Activated CD4-positive, alpha-beta memory T cell treated with anti-CD3 and anti-CD28 coated beads, Interleukin-2, amount 10 ng/mL, durations not matched to agents 7 days and 5 days (primary cell): Measurements from ENCODE around the gene FOXD4L1. TPM values are rescaled to one million over a fixed set of nuclear protein-coding genes. Genes with fewer than 3 reads are reported as not detected.
"Not testable (repeated sequence)": the region's sequence is repeated elsewhere in the genome, so short reads cannot be mapped to it uniquely, and the experiment has no call there.

Experiments
- CTCF ChIA-PET: fragments of 350-600 bp; sonication (Branson Sonifier 250); formaldehyde crosslinking; loops from one replicate; lab custom pipeline; 2021; ENCODE audit warnings: antibody characterized with exemption, inconsistent platforms; lab: Charles Lee
- POLR2A ChIA-PET: fragments of 350-600 bp; sonication (Branson Sonifier 250); formaldehyde crosslinking; loops from one replicate; lab custom pipeline; 2021; ENCODE audit warnings: antibody characterized with exemption; lab: Charles Lee
- DNase-seq: peaks from one replicate; pipeline ENCODE4 v3.0.0-alpha.2; 2020
- H3K27ac Mint-ChIP-seq: one replicate; pipeline ENCODE4 v1.8.0; 2021; ENCODE audit warnings: mild to moderate bottlenecking, mixed read lengths
- H3K27me3 Mint-ChIP-seq: one replicate; pipeline ENCODE4 v1.8.0; 2021; ENCODE audit warnings: mixed read lengths
- H3K36me3 Mint-ChIP-seq: one replicate; pipeline ENCODE4 v1.8.0; 2021; ENCODE audit warnings: low read depth, mixed read lengths
- H3K4me1 Mint-ChIP-seq: one replicate; pipeline ENCODE4 v1.8.0; 2021; ENCODE audit warnings: mixed read lengths
- H3K4me3 Mint-ChIP-seq: one replicate; pipeline ENCODE4 v1.8.0; 2021; ENCODE audit warnings: mild to moderate bottlenecking, mixed read lengths
- H3K9me3 Mint-ChIP-seq: one replicate; pipeline ENCODE4 v1.8.0; 2021; ENCODE audit warnings: mixed read lengths
- total RNA-seq, 2 experiments: library from RNA; stranded (reverse); gene quantifications; one replicate each; pipeline ENCODE4 v1.2.3, GENCODE V29; 2021

Gene FOXD4L1
- total RNA-seq, 2 experiments from 2014 or later: 0.18 to 0.23 TPM

DNA sequence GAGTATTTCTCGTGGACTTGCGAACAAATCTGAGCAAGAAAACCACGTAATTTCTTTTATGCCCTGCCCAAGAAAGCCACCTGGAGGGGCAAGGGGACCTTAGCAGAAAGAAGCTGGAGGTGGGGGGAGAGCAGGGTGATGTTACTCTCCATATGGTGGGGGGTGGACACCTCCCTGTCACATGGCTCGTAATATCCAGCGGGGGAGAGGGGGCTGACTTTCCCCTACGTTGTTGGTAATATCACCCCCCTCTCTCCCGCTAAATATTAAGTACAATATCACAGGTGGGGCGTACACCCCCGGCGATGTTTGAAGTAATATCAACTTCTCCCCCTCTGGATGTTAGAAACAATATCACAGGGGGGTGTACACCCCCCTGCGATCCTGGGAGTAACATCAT is 9.7 kb downstream of the FOXD4L1 start:
- CTCF ChIA-PET, DNase-seq, H3K9me3 Mint-ChIP-seq, H3K36me3 Mint-ChIP-seq, POLR2A ChIA-PET, H3K4me1 Mint-ChIP-seq, H3K27ac Mint-ChIP-seq, H3K4me3 Mint-ChIP-seq: not testable (repeated sequence)
- peaks cover 25% of the 10 kb centered on the region for H3K27me3 Mint-ChIP-seq

DNA sequence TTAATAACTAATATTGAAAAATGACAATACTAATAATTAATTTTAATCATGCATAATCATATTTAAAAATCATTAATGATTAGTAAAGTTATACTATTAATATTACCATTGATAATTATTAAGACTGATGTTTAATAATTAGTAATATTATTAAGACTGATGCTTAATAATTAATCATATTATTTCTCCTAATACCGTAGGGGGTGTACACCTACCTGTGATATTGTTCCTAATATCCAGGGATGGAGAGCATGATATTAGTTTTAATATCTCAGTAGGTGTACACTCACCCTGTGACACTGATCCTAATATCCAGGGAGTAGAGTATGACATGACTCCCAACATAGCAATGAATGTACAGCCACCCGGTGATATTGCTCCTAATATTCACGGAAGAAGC is 12.4 kb downstream of the FOXD4L1 start:
- POLR2A ChIA-PET, H3K9me3 Mint-ChIP-seq, H3K36me3 Mint-ChIP-seq, CTCF ChIA-PET, H3K27ac Mint-ChIP-seq, DNase-seq, H3K4me3 Mint-ChIP-seq, H3K4me1 Mint-ChIP-seq: not testable (repeated sequence)
- peaks cover 27% of the 10 kb centered on the region for H3K27me3 Mint-ChIP-seq

DNA sequence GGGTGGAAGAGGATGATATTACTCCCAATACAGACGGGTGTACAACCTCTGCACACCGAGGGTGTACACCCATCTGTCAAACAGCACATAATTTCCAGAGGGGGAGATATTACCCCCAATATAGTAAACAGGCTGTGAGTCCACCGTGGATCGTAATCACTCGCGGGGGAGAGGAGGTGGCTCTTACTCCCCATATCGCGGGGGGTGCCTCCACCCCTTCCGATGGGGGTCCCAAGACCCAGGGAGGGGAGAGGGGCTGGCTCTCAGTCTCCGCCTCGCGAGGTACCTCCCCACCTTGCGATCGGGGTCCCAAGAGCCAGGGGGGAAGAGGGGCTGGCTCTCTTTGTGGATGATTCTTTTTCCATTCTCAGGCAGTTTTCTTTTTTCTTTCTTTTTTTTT is 13.4 kb downstream of the FOXD4L1 start:
- H3K27ac Mint-ChIP-seq, H3K4me1 Mint-ChIP-seq, POLR2A ChIA-PET, H3K9me3 Mint-ChIP-seq, CTCF ChIA-PET, H3K36me3 Mint-ChIP-seq, H3K4me3 Mint-ChIP-seq, DNase-seq: not testable (repeated sequence)
- peaks cover 27% of the 10 kb centered on the region for H3K27me3 Mint-ChIP-seq

DNA sequence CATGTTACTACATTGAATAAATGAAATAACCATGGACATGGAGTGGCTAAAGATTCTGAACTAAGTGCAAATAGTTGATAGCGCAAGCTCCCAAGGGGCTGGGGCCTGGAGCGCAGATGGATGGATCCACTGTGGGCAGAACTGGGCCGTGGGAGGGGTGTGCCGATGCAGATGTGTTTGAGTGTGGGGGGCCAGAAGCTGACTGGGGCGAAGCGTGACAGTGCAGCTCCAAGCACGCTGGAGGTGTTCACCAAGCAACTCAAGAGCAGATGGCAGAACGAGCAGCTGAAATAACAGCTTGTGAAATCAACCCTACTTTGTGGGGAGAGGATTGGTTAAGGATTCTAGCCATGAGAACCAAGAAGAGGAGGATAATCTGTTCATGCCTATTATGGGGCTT is 17.0 kb downstream of the FOXD4L1 start:
- H3K36me3 Mint-ChIP-seq, CTCF ChIA-PET, H3K27me3 Mint-ChIP-seq, H3K27ac Mint-ChIP-seq, H3K9me3 Mint-ChIP-seq, DNase-seq, H3K4me1 Mint-ChIP-seq, POLR2A ChIA-PET, H3K4me3 Mint-ChIP-seq: not testable (repeated sequence)

DNA sequence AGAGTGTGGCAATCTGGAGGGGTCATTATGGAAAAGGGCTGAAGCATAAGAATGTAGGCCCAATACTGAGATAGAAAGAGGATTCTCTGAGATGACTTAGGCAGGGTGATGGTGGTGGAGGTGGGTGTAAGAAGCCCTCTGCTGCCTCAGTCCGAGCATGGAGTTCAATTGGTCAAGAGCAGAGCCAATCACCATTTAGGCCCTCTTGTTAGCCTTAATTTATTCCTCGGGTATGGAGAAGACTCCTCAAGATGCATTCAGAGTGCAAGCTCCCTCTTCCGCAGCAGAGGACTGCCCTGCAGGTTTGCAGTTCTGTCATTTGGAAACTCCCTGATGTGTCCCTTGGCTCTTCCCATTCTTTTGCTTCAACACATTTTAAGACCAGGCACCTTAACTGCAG is 17.5 kb downstream of the FOXD4L1 start:
- H3K9me3 Mint-ChIP-seq, H3K36me3 Mint-ChIP-seq, H3K27me3 Mint-ChIP-seq, POLR2A ChIA-PET, H3K4me1 Mint-ChIP-seq, H3K27ac Mint-ChIP-seq, CTCF ChIA-PET, H3K4me3 Mint-ChIP-seq, DNase-seq: not testable (repeated sequence)

DNA sequence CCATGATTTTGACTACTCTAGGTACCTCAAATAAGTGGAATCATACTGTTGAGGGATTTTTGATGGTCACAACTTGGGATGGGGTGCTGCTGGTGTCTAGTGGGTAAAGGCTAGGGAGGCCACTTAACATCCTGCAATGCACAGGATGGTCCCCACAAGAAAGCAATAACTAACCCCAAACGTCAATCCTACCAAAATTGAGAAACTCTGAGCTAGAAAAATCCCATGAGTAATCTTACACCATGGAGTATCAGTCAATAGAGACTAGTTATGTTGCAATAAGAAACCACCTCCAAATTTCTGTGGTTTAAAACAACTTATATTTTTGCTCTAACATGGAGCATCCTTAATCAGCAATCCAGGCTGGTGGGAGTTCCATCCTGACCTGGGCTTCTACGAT is 18.6 kb downstream of the FOXD4L1 start:
- H3K9me3 Mint-ChIP-seq, CTCF ChIA-PET: not testable (repeated sequence)

DNA sequence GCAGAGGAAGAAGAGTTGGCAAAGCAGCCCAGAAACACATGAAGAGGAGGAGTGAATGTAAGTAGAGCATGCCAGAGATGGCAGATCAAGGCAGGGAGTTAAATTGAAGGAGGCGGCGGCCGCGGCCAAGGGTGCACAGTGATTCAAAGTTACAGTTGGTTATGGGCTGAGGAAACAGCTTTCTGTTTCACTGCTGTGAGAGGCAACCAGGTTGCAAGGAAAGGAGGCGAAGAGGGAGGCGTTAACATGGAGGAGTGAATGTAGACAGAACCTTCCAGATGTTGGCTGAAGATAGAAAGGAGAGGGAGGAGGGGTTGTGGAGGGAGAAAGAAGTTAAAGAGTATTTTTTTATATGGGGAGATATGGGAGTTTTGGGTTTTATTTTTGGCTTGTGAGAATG is 22.4 kb downstream of the FOXD4L1 start:
- POLR2A ChIA-PET, H3K27ac Mint-ChIP-seq: not testable (repeated sequence)

More for the DNA sequence above, 18.6 kb downstream of the FOXD4L1 start:
- H3K4me1 Mint-ChIP-seq, H3K27me3 Mint-ChIP-seq, H3K4me3 Mint-ChIP-seq, H3K36me3 Mint-ChIP-seq, POLR2A ChIA-PET, H3K27ac Mint-ChIP-seq, DNase-seq: not testable (repeated sequence)

DNA sequence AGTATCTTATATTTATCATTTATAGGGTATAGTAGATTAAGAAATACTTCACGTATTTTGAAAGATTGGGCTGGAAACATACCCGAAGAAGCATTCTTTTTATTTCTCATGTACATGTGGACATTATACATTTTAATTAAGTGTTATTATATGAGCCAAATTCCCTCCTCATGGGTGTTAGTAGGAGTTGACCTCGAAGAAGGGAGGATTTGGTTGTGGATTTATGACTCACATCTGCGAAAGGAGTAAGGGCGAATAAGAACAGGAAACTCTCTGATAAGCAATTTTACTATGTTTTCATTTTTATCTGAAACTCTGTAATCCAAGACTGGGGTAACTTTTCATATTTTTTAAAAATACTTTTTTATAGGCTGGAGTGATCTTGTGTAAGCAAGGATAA is 23.0 kb downstream of the FOXD4L1 start:
- CTCF ChIA-PET, H3K27me3 Mint-ChIP-seq, H3K27ac Mint-ChIP-seq: not testable (repeated sequence)

More for the DNA sequence above, 22.4 kb downstream of the FOXD4L1 start:
- DNase-seq, H3K27me3 Mint-ChIP-seq, H3K36me3 Mint-ChIP-seq, CTCF ChIA-PET, H3K4me1 Mint-ChIP-seq, H3K4me3 Mint-ChIP-seq, H3K9me3 Mint-ChIP-seq: not testable (repeated sequence)

DNA sequence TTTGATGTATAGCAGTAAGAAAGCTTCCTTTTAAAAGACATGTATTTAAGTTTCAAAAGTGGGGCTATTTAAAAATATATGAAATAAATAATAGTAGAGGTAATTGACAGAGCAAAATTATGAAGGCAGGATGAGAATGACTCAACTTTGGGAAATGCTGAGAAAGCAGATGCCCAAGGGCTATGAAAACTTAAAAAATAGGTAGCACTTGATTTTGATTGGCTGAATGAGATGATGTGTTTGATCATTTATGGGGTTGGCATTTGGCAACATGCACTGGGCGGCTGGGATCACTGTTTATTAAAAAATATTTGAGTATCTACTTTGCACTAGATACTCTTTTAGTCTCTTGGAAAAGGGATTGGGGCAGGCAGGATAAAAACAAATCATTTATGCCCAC is 26.5 kb downstream of the FOXD4L1 start:
- H3K27ac Mint-ChIP-seq, H3K27me3 Mint-ChIP-seq, H3K36me3 Mint-ChIP-seq, POLR2A ChIA-PET, H3K4me3 Mint-ChIP-seq, CTCF ChIA-PET, H3K4me1 Mint-ChIP-seq, H3K9me3 Mint-ChIP-seq, DNase-seq: not testable (repeated sequence)

More for the DNA sequence above, 23.0 kb downstream of the FOXD4L1 start:
- POLR2A ChIA-PET, H3K4me3 Mint-ChIP-seq, H3K36me3 Mint-ChIP-seq, H3K9me3 Mint-ChIP-seq, H3K4me1 Mint-ChIP-seq, DNase-seq: not testable (repeated sequence)

DNA sequence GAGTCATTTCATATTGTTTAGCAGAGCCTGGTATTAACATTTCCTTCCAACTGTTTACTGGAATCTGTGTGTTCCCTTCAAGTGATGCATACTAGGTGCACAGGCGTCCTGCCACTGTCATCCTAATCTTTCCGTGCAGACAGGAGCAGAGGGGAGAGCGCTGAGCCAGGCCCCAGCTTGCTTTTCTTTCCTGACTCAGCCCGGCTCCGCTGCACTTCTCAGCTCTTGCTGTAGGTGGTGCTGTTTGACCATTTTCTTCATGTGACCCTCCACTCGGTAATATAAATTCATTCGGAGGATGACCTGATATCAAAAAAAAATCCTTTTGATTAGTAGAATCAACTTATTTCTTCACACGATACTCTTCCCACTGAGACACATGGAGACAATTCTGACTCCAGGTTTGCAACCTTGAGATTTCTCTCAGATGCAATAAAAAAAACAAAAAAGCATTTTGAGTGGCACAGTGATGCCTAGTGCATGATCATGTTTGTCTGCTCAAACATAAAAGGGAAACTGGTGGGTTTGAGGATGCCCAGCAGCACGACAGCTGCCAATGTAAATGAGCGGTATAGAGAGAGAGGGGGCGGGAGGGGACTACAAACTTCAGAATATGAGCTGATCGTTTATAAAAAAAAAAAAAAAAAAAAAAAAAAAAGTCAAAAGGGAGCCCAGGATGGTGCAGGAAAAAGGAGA is 29.0 kb downstream of the FOXD4L1 start:
- H3K4me3 Mint-ChIP-seq, H3K36me3 Mint-ChIP-seq, POLR2A ChIA-PET, DNase-seq, H3K27ac Mint-ChIP-seq, H3K27me3 Mint-ChIP-seq, H3K4me1 Mint-ChIP-seq, H3K9me3 Mint-ChIP-seq: not testable (repeated sequence)
- CTCF ChIA-PET: interaction anchor here (0.7 kb wide), 1 partner anchor 173 kb away, joined by 3 read pairs; no protein-coding TSS in a partner anchor

DNA sequence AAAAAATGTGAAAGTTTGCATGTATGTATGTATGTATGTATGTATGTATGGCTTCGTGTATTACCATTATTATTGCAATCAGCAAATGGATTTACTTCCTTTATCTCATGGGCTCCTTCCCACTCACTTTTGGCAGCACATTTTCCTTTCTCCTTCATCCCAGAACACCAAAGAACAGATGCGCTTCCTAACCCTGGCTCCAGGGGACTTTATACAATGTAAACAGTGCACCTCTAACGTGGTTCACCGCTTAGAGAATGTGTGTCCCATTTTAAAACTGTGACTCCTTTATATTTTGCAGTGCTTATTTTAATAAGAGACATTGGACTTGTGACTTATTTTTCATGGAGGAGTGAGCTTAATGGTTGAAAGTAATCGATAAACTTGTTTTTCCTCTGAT is 29.7 kb downstream of the FOXD4L1 start:
- H3K27ac Mint-ChIP-seq, POLR2A ChIA-PET, H3K9me3 Mint-ChIP-seq, CTCF ChIA-PET, H3K4me3 Mint-ChIP-seq, H3K27me3 Mint-ChIP-seq, H3K4me1 Mint-ChIP-seq, DNase-seq, H3K36me3 Mint-ChIP-seq: not testable (repeated sequence)

DNA sequence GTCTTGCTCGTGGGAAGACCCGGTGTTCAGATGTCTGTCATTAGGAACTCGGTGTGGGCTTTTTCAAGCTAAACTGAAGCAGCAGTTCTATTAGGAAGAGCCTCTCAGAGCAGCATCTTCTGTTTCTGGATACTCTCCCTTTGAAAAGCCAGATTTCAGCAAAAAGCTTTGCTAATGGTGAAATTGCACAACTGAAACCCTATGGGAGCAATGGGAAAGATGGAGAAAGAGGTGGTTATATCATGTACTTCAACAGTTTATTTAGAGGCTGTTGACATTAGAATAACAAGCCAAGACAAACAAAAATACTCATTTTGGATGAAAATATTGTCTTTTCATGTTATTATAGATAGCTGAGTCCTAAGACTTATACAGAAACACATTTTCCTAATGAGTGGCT is 30.4 kb downstream of the FOXD4L1 start:
- H3K4me3 Mint-ChIP-seq, CTCF ChIA-PET, H3K9me3 Mint-ChIP-seq, DNase-seq, H3K4me1 Mint-ChIP-seq, POLR2A ChIA-PET, H3K27ac Mint-ChIP-seq, H3K36me3 Mint-ChIP-seq: not testable (repeated sequence)
- H3K27me3 Mint-ChIP-seq: peaks cover 16% of the 10 kb centered on the region

DNA sequence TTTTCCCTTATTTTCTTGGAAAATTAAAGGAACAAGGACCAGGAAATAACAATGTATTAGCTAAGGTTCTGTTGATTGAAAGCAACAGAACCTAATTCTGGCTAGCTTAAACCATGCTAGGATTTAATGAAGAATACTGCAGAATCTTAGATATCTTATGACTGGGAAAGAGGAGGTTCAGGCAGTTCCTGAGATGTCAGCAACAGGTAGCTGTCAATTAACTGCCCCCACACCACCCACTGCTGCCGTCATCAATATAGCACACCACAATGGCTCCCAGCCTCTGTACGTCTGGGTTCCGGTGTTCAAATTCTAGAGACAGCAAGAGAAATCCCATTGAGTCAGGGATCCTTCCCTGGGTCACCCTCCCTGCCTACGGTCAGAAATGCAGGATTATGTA is 34.5 kb downstream of the FOXD4L1 start:
- H3K4me3 Mint-ChIP-seq, H3K9me3 Mint-ChIP-seq, DNase-seq, POLR2A ChIA-PET, H3K27ac Mint-ChIP-seq, H3K36me3 Mint-ChIP-seq, CTCF ChIA-PET, H3K4me1 Mint-ChIP-seq: not testable (repeated sequence)
- H3K27me3 Mint-ChIP-seq: peaks cover 15% of the 10 kb centered on the region

DNA sequence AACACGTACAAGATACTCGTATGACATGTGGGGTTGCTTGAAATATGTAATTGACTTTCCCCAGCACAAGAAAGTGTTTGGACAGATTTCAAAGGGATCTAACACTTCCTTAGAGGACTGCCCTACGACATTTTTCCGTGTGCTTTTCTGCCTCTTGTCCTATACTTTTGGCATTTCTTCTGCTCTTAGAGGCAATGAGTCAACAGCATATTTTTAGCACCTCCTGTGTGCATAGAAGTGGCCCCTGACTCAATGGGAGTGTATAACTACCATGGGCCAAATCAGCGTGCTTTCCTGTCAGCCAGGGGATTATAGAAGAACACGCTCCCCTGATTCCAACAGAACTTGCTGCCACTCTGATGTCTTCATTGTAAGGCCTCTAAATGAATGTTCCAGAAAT is 38.1 kb downstream of the FOXD4L1 start:
- POLR2A ChIA-PET, CTCF ChIA-PET, H3K36me3 Mint-ChIP-seq, H3K27ac Mint-ChIP-seq, H3K4me3 Mint-ChIP-seq, H3K4me1 Mint-ChIP-seq, H3K9me3 Mint-ChIP-seq, DNase-seq: not testable (repeated sequence)
- peaks cover 15% of the 10 kb centered on the region for H3K27me3 Mint-ChIP-seq
